Bronchial epithelial cell (primary cell): ENCODE data around the gene C1orf53. TPM values are rescaled to one million over a fixed set of nuclear protein-coding genes. Genes with fewer than 3 reads are reported as not detected.

Experiments
- DNase-seq: peaks from one replicate; pipeline ENCODE4 v3.0.0-alpha.2; 2010; ENCODE audit warnings: low read depth
- FAIRE-seq: peaks from 2 replicates; lab custom pipeline; 2011; peaks lifted over from hg19 to GRCh38; lab: Jason Lieb, UNC
- H3K27me3 ChIP-seq: 2 replicates; pipeline ENCODE4 v1.5.1; 2011; ENCODE audit warnings: low read length; ENCODE audit not compliant: control insufficient read depth, insufficient read depth
- H3K36me3 ChIP-seq: 2 replicates; pipeline ENCODE4 v1.5.1; 2011; ENCODE audit warnings: low read length; ENCODE audit not compliant: control insufficient read depth, insufficient read depth
- H3K4me3 ChIP-seq: 2 replicates; pipeline ENCODE4 v1.5.1; 2011; ENCODE audit warnings: mild to moderate bottlenecking, low read depth, low read length, control low read depth
- total RNA-seq: library from RNA; depleted of rRNA; stranded (reverse); fragments of >200 nt; gene quantifications from 2 replicates; pipeline ENCODE4 v1.2.1, GENCODE V29; 2014
- TF ChIP-seq, protein P1 (sequence below): IDR thresholded peaks from 2 replicates; pipeline ENCODE4 v1.5.1; 2011; ENCODE audit warnings: mild to moderate bottlenecking, moderate library complexity, low read length, control low read depth, inconsistent platforms; ENCODE audit not compliant: insufficient read depth, severe bottlenecking

C1orf53 gene
- total RNA-seq, 1 donor from 2014 or later: 0.79 TPM

DNA sequence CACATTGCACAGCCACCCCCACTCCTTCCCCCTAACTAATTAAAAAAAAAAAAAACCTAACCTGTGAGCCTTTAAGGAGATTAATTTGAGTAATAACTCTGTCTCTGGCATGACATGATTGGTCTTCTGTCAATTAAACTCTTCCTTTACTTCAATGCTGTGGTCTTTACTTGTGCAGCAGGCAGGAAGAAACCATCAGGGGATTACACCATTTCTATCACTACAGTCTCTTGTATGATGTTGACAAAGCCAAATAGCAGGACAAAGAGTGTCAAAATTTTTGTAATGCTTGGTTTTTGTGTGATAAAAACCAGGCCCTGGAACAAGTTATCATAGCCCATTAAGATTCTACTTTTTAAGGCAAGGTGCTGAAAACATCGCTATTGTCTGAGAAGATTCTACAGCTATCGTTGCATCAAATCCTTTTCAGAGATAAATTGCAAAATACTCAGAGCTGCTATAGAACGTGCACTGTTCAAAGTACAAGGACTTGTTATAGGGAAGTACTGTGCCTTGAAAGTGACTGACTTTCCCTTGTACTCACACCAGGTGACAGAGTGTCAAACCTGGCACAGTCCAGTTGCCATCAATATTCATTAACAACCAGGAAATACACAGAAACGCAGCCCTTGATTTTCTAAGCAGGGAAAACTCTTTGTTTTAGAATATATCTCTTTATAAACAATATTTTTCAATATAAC, 52.4 kb downstream of the C1orf53 start:
- no peak for FAIRE-seq
- TF ChIP-seq, protein P1, sequence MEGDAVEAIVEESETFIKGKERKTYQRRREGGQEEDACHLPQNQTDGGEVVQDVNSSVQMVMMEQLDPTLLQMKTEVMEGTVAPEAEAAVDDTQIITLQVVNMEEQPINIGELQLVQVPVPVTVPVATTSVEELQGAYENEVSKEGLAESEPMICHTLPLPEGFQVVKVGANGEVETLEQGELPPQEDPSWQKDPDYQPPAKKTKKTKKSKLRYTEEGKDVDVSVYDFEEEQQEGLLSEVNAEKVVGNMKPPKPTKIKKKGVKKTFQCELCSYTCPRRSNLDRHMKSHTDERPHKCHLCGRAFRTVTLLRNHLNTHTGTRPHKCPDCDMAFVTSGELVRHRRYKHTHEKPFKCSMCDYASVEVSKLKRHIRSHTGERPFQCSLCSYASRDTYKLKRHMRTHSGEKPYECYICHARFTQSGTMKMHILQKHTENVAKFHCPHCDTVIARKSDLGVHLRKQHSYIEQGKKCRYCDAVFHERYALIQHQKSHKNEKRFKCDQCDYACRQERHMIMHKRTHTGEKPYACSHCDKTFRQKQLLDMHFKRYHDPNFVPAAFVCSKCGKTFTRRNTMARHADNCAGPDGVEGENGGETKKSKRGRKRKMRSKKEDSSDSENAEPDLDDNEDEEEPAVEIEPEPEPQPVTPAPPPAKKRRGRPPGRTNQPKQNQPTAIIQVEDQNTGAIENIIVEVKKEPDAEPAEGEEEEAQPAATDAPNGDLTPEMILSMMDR: no peak

DNA sequence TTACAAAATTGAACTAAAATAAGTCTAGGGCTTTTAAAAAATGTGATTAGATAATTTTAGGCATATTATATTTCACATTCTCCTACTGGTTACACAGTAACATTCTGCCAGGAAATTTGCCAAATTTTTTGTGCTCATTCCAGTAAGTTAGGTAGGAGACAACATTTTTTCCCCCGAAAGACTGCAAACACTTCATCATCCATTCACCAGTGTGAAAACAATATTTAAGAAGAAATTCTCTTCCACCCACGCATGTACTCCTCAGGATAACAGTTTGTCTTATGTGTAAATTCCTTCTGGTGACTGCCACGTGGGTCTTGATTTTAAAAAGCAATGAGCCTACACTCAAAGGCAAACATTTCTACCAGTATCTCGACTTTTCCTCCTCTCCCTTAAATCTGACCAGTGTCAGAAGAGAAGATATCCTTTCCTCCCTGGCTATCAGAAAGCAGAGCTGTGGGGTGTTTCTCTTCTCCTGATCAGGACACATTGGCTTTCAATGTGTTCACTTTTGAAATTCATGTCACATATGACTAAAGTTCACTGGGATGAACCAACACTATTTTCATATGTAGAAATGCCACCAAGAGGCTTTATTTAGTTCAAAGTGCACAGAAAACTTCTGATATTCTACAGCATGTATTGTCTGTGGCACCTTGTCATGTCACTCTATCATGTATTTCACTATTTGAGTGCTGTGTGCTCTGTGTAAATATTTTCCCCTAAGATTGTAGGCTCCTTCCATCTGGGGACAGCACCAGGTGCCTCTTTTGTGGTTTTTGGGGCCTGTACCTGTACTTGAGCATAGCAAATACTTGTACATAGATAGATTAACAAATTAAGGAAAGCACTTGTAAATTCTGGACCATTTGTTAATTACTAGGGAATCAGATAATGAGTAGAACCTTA, 53.3 kb downstream of the C1orf53 start:
- H3K4me3 ChIP-seq: no peak overlapping the region
- FAIRE-seq (no peak), DNase-seq (no peak)
- no peaks in the 10 kb centered on the region for H3K27me3 ChIP-seq
- TF ChIP-seq, protein P1: no peak
- no peaks in the 10 kb centered on the region for H3K36me3 ChIP-seq

More for the DNA sequence above, 52.4 kb downstream of the C1orf53 start:
- H3K27me3 ChIP-seq: no peaks in the 10 kb centered on the region
- no peaks in the 10 kb centered on the region for H3K36me3 ChIP-seq
- no peak for DNase-seq
- no peak overlapping the region for H3K4me3 ChIP-seq

Other genes starting within 250 kb of the C1orf53 start
- gene DENND1B, start 127.2 kb upstream of the C1orf53 start, total RNA-seq: 15.5 and 30.3 TPM in 2 replicates
- under 0.01 TPM in 1 of 2 replicates, not detected in the other for gene LHX9, start 14.7 kb downstream of the C1orf53 start, total RNA-seq